K562 (cell line): Measurements from ENCODE around the gene ERF. TPM values are rescaled to one million over a fixed set of nuclear protein-coding genes. Genes with fewer than 3 reads are reported as not detected.

Experiments used
- COPS2 ChIP-seq: fragments of 450-650 bp; conservative IDR thresholded peaks from 2 replicates; pipeline ENCODE4 v1.6.1; 2016; ENCODE audit warnings: mild to moderate bottlenecking, moderate library complexity
- FOXK2 ChIP-seq, 2 experiments: fragments of 450-650 bp; IDR thresholded peaks in 1 of 2; conservative IDR thresholded peaks in 1 of 2; 2 replicates each; pipeline ENCODE4 v1.6.1; 2016; ENCODE audit warnings: low read depth in 2 of 2, mild to moderate bottlenecking in 1 of 2
- KDM4B ChIP-seq, 2 experiments: fragments of 450-650 bp in 1 of 2; sonication (generic) in 1 of 2; IDR thresholded peaks; 2 replicates each; pipeline ENCODE4 v1.6.1; 2016 to 2017; ENCODE audit warnings: borderline replicate concordance in 2 of 2, antibody characterized with exemption in 1 of 2, low read depth in 1 of 2, mild to moderate bottlenecking in 1 of 2
- LCOR ChIP-seq: sonication (generic); formaldehyde crosslinking; IDR thresholded peaks from 2 replicates; pipeline ENCODE4 v1.8.0; 2022; ENCODE audit warnings: mild to moderate bottlenecking, missing genetic modification reagents
- NEUROD1 ChIP-seq: fragments of 150-350 bp; IDR thresholded peaks from 2 replicates; pipeline ENCODE4 v1.6.1; 2014; ENCODE audit warnings: borderline replicate concordance, low read length, low read depth; ENCODE audit not compliant: partially characterized antibody
- NR2C1 ChIP-seq, 2 experiments: fragments of 450-650 bp; IDR thresholded peaks; 2 replicates each; pipeline ENCODE4 v1.6.1; 2017; ENCODE audit warnings: mild to moderate bottlenecking in 2 of 2, antibody characterized with exemption in 1 of 2, inconsistent platforms in 1 of 2, missing compliant biosample characterization in 1 of 2, missing genetic modification characterization in 1 of 2
- TCF7 ChIP-seq: sonication (generic); IDR thresholded peaks from 2 replicates; pipeline ENCODE4 v1.6.1; 2016; ENCODE audit warnings: antibody characterized with exemption, borderline replicate concordance
- ZEB2 ChIP-seq: fragments of 450-650 bp; IDR thresholded peaks from 2 replicates; pipeline ENCODE4 v1.6.1; 2016
- ZNF408 ChIP-seq: fragments of 250-450 bp; sonication (Bioruptor Pico); IDR thresholded peaks from 2 replicates; pipeline ENCODE4 v1.4.0; 2020; ENCODE audit warnings: low read depth, mild to moderate bottlenecking, moderate library complexity
- polyA plus RNA-seq, 8 experiments: library from polyadenylated mRNA; depleted of rRNA in 4 of 8; stranded (reverse) in 5 of 8; unstranded in 3 of 8; fragments of >200 nt; fragmentation: Nextera tagmentation in 2 of 8; fragmentation: Illumina TruSeq in 1 of 8; extraction: Ambion mirVana in 2 of 8; extraction: Trizol in 1 of 8; gene quantifications; 2 replicates each; pipeline versions ENCODE4 v1.2.1 to v1.2.3, GENCODE V29; 2011 to 2014; ENCODE audit warnings: inconsistent platforms in 1 of 8, missing spikeins in 1 of 8
- total RNA-seq, 7 experiments: library from RNA; depleted of rRNA in 6 of 7; stranded (reverse); fragments of >200 nt in 6 of 7; fragmentation: Illumina TruSeq in 2 of 7; extraction: Trizol in 2 of 7; gene quantifications; 2 replicates each; pipeline versions ENCODE4 v1.2.1 to v1.2.3, GENCODE V29; 2011 to 2021; ENCODE audit warnings: low replicate concordance in 1 of 7
- TF ChIP-seq, protein P1 (sequence below): sonication (generic); formaldehyde crosslinking; IDR thresholded peaks from 2 replicates; pipeline ENCODE4 v1.8.1; 2023; ENCODE audit warnings: mild to moderate bottlenecking, missing genetic modification reagents
- TF ChIP-seq, protein P2 (sequence below): fragments of 450-650 bp; formaldehyde crosslinking; IDR thresholded peaks from 2 replicates; pipeline ENCODE4 v1.4.0; 2022; ENCODE audit warnings: missing genetic modification characterization
- TF ChIP-seq, protein P3 (sequence below): IDR thresholded peaks from 2 replicates; pipeline ENCODE4 v1.6.1; 2016; ENCODE audit warnings: missing genetic modification characterization, missing compliant biosample characterization
- TF ChIP-seq, protein P4 (sequence below): fragments of 450-650 bp; IDR thresholded peaks from 2 replicates; pipeline ENCODE4 v1.6.1; 2016; ENCODE audit warnings: low read depth

ERF gene
- total and polyA plus RNA-seq, 9 of the 15 experiments (the other 6 are each of a cell fraction or from before 2014, with no cell fraction given): 0.03 to 75.4 (median 27.0) TPM

DNA sequence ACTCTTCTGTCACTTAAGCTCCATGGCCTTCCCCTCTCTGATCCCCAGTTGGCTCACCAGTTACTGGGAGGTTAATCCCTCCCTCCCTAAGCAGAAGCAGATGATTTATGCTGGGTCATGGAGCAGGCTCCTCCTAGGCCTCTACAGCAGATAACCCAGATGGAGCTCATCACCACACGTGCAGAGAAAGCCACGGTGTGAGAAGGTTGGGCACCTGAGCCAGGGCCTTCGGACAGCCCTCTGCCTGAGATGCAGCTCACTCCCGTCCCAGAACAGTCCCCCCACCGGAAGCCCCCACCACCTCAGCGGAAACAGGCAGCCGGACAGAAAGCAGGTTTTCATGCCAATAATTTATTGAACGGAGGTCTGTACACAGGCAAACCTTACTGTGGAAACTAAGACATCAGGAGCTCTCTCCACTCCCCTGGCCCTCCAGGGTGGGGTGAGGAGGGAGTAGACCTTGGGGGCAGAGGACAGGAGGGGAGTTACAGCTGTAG, 25.0 kb downstream of the ERF start (continued):
- TF ChIP-seq, protein P1, sequence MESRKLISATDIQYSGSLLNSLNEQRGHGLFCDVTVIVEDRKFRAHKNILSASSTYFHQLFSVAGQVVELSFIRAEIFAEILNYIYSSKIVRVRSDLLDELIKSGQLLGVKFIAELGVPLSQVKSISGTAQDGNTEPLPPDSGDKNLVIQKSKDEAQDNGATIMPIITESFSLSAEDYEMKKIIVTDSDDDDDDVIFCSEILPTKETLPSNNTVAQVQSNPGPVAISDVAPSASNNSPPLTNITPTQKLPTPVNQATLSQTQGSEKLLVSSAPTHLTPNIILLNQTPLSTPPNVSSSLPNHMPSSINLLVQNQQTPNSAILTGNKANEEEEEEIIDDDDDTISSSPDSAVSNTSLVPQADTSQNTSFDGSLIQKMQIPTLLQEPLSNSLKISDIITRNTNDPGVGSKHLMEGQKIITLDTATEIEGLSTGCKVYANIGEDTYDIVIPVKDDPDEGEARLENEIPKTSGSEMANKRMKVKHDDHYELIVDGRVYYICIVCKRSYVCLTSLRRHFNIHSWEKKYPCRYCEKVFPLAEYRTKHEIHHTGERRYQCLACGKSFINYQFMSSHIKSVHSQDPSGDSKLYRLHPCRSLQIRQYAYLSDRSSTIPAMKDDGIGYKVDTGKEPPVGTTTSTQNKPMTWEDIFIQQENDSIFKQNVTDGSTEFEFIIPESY (CRISPR knock-in tag): no peak
- no peak for TF ChIP-seq ZNF408 (CRISPR knock-in tag)
- TF ChIP-seq, protein P2, sequence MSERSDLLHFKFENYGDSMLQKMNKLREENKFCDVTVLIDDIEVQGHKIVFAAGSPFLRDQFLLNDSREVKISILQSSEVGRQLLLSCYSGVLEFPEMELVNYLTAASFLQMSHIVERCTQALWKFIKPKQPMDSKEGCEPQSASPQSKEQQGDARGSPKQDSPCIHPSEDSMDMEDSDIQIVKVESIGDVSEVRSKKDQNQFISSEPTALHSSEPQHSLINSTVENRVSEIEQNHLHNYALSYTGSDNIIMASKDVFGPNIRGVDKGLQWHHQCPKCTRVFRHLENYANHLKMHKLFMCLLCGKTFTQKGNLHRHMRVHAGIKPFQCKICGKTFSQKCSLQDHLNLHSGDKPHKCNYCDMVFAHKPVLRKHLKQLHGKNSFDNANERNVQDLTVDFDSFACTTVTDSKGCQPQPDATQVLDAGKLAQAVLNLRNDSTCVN: no peak
- peak; percentile 43; the same call in 1 of the 2 replicates for TF ChIP-seq ZEB2
- TF ChIP-seq TCF7: peak; percentile 22; the same call in 1 of the 2 replicates
- TF ChIP-seq LCOR (CRISPR knock-in tag): no peak
- no peak for TF ChIP-seq KDM4B (IDR thresholded peaks at IDR 0.05; ENCODE audit: borderline replicate concordance in 2 of 2, low read depth in 1 of 2)
- TF ChIP-seq, protein P3, sequence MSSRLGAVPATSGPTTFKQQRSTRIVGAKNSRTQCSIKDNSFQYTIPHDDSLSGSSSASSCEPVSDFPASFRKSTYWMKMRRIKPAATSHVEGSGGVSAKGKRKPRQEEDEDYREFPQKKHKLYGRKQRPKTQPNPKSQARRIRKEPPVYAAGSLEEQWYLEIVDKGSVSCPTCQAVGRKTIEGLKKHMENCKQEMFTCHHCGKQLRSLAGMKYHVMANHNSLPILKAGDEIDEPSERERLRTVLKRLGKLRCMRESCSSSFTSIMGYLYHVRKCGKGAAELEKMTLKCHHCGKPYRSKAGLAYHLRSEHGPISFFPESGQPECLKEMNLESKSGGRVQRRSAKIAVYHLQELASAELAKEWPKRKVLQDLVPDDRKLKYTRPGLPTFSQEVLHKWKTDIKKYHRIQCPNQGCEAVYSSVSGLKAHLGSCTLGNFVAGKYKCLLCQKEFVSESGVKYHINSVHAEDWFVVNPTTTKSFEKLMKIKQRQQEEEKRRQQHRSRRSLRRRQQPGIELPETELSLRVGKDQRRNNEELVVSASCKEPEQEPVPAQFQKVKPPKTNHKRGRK: no peak
- peak; percentile 73 for TF ChIP-seq NR2C1 (IDR thresholded peaks at IDR 0.05)
- TF ChIP-seq NR2C1 (tag; IDR thresholded peaks at IDR 0.05): peak; percentile 79
- no peak for TF ChIP-seq COPS2
- TF ChIP-seq NEUROD1: no peak
- no peak for TF ChIP-seq FOXK2 (conservative IDR thresholded peaks at IDR 0.05 in 1 of 2, IDR thresholded peaks at IDR 0.05 in 1 of 2; ENCODE audit: low read depth in 2 of 2)
- TF ChIP-seq, protein P4, sequence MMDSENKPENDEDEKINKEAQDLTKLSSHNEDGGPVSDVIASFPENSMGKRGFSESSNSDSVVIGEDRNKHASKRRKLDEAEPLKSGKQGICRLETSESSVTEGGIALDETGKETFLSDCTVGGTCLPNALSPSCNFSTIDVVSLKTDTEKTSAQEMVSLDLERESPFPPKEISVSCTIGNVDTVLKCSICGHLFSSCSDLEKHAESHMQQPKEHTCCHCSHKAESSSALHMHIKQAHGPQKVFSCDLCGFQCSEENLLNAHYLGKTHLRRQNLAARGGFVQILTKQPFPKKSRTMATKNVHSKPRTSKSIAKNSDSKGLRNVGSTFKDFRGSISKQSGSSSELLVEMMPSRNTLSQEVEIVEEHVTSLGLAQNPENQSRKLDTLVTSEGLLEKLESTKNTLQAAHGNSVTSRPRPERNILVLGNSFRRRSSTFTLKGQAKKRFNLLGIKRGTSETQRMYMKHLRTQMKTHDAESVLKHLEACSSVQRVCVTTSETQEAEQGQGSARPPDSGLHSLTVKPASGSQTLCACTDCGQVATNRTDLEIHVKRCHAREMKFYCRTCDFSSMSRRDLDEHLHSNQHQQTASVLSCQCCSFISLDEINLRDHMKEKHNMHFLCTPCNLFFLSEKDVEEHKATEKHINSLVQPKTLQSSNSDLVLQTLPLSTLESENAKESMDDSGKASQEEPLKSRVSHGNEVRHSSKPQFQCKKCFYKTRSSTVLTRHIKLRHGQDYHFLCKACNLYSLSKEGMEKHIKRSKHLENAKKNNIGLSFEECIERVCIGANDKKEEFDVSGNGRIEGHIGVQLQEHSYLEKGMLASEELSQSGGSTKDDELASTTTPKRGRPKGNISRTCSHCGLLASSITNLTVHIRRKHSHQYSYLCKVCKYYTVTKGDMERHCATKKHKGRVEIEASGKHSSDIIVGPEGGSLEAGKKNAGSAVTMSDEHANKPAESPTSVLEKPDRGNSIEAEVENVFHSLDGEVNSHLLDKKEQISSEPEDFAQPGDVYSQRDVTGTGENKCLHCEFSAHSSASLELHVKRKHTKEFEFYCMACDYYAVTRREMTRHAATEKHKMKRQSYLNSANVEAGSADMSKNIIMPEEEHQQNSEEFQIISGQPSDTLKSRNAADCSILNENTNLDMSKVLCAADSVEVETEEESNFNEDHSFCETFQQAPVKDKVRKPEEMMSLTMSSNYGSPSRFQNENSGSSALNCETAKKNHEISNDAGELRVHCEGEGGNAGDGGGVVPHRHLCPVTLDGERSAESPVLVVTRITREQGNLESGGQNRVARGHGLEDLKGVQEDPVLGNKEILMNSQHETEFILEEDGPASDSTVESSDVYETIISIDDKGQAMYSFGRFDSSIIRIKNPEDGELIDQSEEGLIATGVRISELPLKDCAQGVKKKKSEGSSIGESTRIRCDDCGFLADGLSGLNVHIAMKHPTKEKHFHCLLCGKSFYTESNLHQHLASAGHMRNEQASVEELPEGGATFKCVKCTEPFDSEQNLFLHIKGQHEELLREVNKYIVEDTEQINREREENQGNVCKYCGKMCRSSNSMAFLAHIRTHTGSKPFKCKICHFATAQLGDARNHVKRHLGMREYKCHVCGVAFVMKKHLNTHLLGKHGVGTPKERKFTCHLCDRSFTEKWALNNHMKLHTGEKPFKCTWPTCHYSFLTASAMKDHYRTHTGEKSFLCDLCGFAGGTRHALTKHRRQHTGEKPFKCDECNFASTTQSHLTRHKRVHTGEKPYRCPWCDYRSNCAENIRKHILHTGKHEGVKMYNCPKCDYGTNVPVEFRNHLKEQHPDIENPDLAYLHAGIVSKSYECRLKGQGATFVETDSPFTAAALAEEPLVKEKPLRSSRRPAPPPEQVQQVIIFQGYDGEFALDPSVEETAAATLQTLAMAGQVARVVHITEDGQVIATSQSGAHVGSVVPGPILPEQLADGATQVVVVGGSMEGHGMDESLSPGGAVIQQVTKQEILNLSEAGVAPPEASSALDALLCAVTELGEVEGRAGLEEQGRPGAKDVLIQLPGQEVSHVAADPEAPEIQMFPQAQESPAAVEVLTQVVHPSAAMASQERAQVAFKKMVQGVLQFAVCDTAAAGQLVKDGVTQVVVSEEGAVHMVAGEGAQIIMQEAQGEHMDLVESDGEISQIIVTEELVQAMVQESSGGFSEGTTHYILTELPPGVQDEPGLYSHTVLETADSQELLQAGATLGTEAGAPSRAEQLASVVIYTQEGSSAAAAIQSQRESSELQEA: no peak
